ENCODE results near the gene MIER3. TPM values are rescaled to one million over a fixed set of nuclear protein-coding genes. Genes with fewer than 3 reads are reported as not detected.

The MIER3 gene
- total and polyA plus RNA-seq, 4 experiments from 2014 or later, result 5.5 to 32.8 (median 17.9) TPM

DNA sequence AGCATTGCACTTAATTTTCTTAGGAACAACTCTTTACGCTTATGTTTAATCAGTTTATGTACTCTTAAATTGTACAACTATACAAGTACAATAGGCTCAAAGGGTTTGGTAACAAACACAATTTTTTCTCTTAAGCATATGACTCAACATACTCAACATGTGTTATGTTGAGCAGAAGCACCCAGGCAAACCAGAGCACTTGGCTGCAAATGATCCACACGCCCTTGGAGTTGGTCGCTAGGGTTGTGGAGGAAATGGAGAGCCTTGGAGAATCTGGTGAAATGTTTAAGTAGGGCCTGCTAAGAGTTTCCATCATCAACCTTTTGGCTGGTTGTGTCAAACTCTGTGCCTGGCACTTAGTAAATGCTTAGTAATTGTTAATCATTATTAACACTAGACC, 25.1 kb upstream of the MIER3 start:
- ChIA-PET CTCF (ENCODE audit: partially characterized antibody) (no interaction called here), POLR2A (ENCODE audit: partially characterized antibody) (no interaction called here)
- H3K4me1 Mint-ChIP-seq, result no peaks in the 10 kb centered on the region
- Histone ChIP-seq H3K9me3 (ENCODE audit: control insufficient read depth in 1 of 2, low read length in 2 of 2) (no peaks in the 10 kb centered on the region), H3K36me3 (ENCODE audit: insufficient read depth, low read length) (no peaks in the 10 kb centered on the region), H3K4me1 (ENCODE audit: insufficient read depth, low read length) (no peaks in the 10 kb centered on the region), H3K27me3 (ENCODE audit: insufficient read depth, low read length) (no peaks in the 10 kb centered on the region), H3K27ac (ENCODE audit: low read depth, low read length) (no peak overlapping the region), H3K4me3 (ENCODE audit: low read length in 2 of 2) (no peak overlapping the region)
- peaks cover 1 to 3% of the 10 kb centered on the region in 2 donors for H3K27me3 Mint-ChIP-seq
- no peak overlapping the region for H3K27ac Mint-ChIP-seq
- intact Hi-C loops (cut with micrococcal nuclease), result no loop called here
- H3K36me3 Mint-ChIP-seq, result no peaks in the 10 kb centered on the region
- H3K9me3 Mint-ChIP-seq, result no peaks in the 10 kb centered on the region
- no peak for DNase-seq
- H3K4me3 Mint-ChIP-seq, result no peak overlapping the region

DNA sequence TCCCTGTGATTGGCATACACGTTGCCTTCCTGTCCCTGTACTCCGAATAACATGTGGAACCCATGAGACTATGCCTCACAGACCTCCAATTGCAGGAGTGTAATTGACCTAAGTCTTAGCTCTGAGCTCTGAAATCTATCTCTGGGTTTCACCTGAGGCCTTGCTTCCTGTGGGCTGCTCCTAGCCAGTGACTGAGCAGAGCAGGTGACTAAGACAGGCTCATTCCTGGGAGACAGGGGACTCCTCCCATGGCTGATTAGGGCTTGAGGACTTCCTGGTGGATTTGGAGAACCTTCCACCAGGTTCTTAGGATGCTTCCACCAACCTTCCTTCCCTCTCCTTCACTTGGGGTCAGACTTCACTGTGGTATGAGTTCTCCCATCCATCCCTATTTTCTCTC, 22.3 kb upstream of the MIER3 start:
- Mint-ChIP-seq H3K4me3 (no peak overlapping the region), H3K27ac (no peak overlapping the region), H3K4me1 (no peaks in the 10 kb centered on the region), H3K9me3 (no peaks in the 10 kb centered on the region), H3K36me3 (no peaks in the 10 kb centered on the region), H3K27me3 (peaks cover 1 to 3% of the 10 kb centered on the region in 2 donors)
- no peak for DNase-seq
- Histone ChIP-seq H3K27me3 (ENCODE audit: insufficient read depth, low read length) (no peaks in the 10 kb centered on the region), H3K27ac (ENCODE audit: low read depth, low read length) (no peak overlapping the region), H3K4me3 (ENCODE audit: low read length in 2 of 2) (no peak overlapping the region), H3K9me3 (ENCODE audit: control insufficient read depth in 1 of 2, low read length in 2 of 2) (no peaks in the 10 kb centered on the region), H3K4me1 (ENCODE audit: insufficient read depth, low read length) (no peaks in the 10 kb centered on the region), H3K36me3 (ENCODE audit: insufficient read depth, low read length) (no peaks in the 10 kb centered on the region)
- POLR2A ChIA-PET (ENCODE audit: partially characterized antibody), result no interaction called here
- intact Hi-C loops (cut with micrococcal nuclease), result no loop called here
- CTCF ChIA-PET (ENCODE audit: partially characterized antibody), result no interaction called here

DNA sequence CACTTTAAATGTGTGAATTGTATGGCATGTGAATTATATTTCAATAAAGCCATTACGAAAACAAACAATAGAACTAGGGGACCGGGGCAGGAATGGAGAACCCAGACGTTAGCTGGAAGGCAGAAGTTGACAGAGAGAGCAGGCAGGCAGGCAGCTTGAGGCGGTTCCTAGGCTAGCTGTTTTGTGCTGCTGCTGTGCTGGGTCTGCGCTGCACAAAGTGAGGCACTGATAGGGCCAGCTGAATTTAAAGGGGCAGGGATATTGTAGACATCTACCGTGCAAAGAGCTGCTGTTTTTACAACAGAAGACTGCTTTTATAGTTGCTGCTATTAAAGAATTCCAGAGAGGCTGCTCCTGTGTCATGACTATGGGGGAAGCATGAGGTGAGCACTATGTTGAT, 21.6 kb upstream of the MIER3 start:
- no peak overlapping the region for H3K4me3 ChIP-seq (ENCODE audit: low read length in 2 of 2)
- no peaks in the 10 kb centered on the region for H3K4me1 Mint-ChIP-seq
- POLR2A ChIA-PET (ENCODE audit: partially characterized antibody), result no interaction called here
- DNase-seq, result no peak
- H3K36me3 Mint-ChIP-seq, result no peaks in the 10 kb centered on the region
- no peak overlapping the region for H3K4me3 Mint-ChIP-seq
- H3K36me3 ChIP-seq (ENCODE audit: insufficient read depth, low read length), result no peaks in the 10 kb centered on the region
- no peak overlapping the region for H3K27ac ChIP-seq (ENCODE audit: low read depth, low read length)
- peaks cover 1 to 7% of the 10 kb centered on the region in 2 donors for H3K27me3 Mint-ChIP-seq
- no peaks in the 10 kb centered on the region for H3K4me1 ChIP-seq (ENCODE audit: insufficient read depth, low read length)
- H3K9me3 ChIP-seq (ENCODE audit: control insufficient read depth in 1 of 2, low read length in 2 of 2), result no peaks in the 10 kb centered on the region
- H3K9me3 Mint-ChIP-seq, result no peaks in the 10 kb centered on the region
- CTCF ChIA-PET (ENCODE audit: partially characterized antibody), result no interaction called here
- intact Hi-C loops (cut with micrococcal nuclease), result no loop called here
- no peaks in the 10 kb centered on the region for H3K27me3 ChIP-seq (ENCODE audit: insufficient read depth, low read length)
- H3K27ac Mint-ChIP-seq, result no peak overlapping the region

DNA sequence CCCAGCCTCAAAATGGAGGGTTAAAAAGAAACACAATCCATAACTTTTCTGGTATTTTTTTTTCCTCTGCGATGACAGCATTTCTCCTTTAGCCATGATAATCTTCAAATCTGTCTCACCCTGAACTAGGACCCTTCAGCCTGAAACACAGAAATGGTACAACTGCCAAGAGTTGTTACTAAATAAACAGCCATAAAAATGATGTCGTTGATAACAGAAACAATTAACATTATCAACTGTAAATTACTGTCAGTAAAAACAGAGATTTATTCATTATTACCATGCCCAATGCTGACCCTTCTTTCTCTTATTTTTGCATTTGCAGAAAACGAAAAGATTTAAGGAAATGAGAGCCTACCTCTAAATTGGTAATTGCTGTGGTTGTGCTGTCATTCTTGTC, 19.4 kb upstream of the MIER3 start:
- Histone ChIP-seq H3K4me1 (ENCODE audit: insufficient read depth, low read length) (no peaks in the 10 kb centered on the region), H3K27ac (ENCODE audit: low read depth, low read length) (no peak overlapping the region), H3K9me3 (ENCODE audit: control insufficient read depth in 1 of 2, low read length in 2 of 2) (no peaks in the 10 kb centered on the region), H3K4me3 (ENCODE audit: low read length in 2 of 2) (no peak overlapping the region), H3K36me3 (ENCODE audit: insufficient read depth, low read length) (no peaks in the 10 kb centered on the region), H3K27me3 (ENCODE audit: insufficient read depth, low read length) (no peaks in the 10 kb centered on the region)
- intact Hi-C loops (cut with micrococcal nuclease), result no loop called here
- Mint-ChIP-seq H3K4me3 (no peak overlapping the region), H3K4me1 (no peaks in the 10 kb centered on the region), H3K27me3 (peaks cover 7 to 8% of the 10 kb centered on the region in 2 donors), H3K9me3 (no peaks in the 10 kb centered on the region), H3K36me3 (no peaks in the 10 kb centered on the region), H3K27ac (no peak overlapping the region)
- ChIA-PET CTCF (ENCODE audit: partially characterized antibody) (no interaction called here), POLR2A (ENCODE audit: partially characterized antibody) (no interaction called here)
- no peak for DNase-seq

DNA sequence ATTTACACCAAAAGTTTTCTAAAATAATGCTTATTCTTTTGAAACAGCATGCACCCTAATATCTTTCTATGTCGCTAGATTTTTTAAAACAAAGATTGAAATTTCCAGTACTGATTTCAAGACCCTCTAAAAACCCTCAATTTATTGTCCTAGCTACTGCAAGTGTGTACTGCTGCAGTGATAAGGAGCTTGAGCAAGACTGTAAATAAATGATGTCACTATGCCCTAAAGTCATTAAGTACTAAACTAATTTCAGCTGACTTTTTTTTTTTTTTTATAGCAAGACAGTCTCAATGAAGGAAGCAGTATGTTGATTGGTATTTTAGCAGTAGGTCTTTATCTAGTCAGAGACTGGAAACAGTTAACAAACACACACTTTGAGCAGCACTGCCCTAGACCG, 12.2 kb upstream of the MIER3 start:
- Histone ChIP-seq H3K9me3 (ENCODE audit: control insufficient read depth in 1 of 2, low read length in 2 of 2) (no peaks in the 10 kb centered on the region), H3K4me1 (ENCODE audit: insufficient read depth, low read length) (no peaks in the 10 kb centered on the region), H3K4me3 (ENCODE audit: low read length in 2 of 2) (no peak overlapping the region), H3K36me3 (ENCODE audit: insufficient read depth, low read length) (no peaks in the 10 kb centered on the region), H3K27me3 (ENCODE audit: insufficient read depth, low read length) (no peaks in the 10 kb centered on the region), H3K27ac (ENCODE audit: low read depth, low read length) (no peak overlapping the region)
- H3K9me3 Mint-ChIP-seq, result no peaks in the 10 kb centered on the region
- no peaks in the 10 kb centered on the region for H3K4me1 Mint-ChIP-seq
- POLR2A ChIA-PET (ENCODE audit: partially characterized antibody), result interaction anchor here (0.8 kb wide), 1 partner anchor 10 kb away, joined by 3 read pairs; no protein-coding TSS in a partner anchor
- no peak for DNase-seq
- no peak overlapping the region for H3K27ac Mint-ChIP-seq
- no peaks in the 10 kb centered on the region for H3K36me3 Mint-ChIP-seq
- intact Hi-C loops (cut with micrococcal nuclease), result no loop called here
- no peak overlapping the region for H3K4me3 Mint-ChIP-seq
- peaks cover 23 to 28% of the 10 kb centered on the region in 2 donors for H3K27me3 Mint-ChIP-seq
- CTCF ChIA-PET (ENCODE audit: partially characterized antibody), result no interaction called here

DNA sequence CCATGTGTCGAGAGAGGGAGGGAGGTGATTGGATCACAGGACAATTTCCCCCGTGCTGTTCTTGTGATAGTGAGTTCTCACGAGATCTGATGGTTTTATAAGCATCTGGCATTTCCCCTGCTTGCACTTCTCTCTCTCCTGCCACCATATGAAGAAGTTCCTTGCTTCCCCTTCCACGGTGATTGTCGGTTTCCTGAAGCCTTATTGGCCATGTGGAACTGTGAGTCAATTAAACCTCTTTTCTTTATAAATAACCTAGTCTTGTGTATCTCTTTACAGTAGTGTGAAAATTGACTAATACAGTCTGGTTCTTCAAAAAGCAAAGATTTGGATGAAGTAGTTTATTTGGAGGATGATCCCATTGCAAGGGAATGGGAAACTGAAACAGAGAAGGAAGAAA, 11.3 kb upstream of the MIER3 start:
- Mint-ChIP-seq H3K27me3 (peaks cover 25 to 27% of the 10 kb centered on the region in 2 donors), H3K36me3 (no peaks in the 10 kb centered on the region)

DNA sequence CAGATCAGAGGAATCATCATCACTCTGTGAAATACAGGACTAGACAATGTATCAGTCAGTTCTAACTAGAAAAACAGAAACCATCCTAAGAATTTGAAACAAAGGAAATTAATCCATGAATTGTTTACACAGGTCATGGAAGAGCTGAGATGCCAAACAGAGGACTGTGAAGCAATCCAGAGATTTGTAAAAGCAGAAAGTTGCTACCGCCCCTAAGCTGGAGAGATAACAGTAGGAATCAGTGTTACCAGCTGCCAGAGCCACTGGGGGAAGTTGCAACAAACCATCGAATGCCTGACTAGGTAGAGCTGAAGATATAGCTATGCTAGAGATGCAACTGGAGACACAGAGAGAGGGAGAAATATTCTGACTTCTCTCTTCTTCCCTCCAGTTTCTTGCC, 10.4 kb upstream of the MIER3 start:
- Mint-ChIP-seq H3K9me3 (no peaks in the 10 kb centered on the region), H3K4me1 (no peaks in the 10 kb centered on the region), H3K27me3 (peaks cover 29% of the 10 kb centered on the region in 2 donors), H3K4me3 (no peak overlapping the region), H3K36me3 (no peaks in the 10 kb centered on the region), H3K27ac (no peak overlapping the region)
- ChIA-PET CTCF (ENCODE audit: partially characterized antibody) (interaction anchor here (0.7 to 1.4 kb wide), 3 partner anchors 9 to 176 kb away, joined by 3 to 5 read pairs (median 3); no protein-coding TSS in a partner anchor), POLR2A (ENCODE audit: partially characterized antibody) (no interaction called here)
- intact Hi-C loops (cut with micrococcal nuclease), result no loop called here
- Histone ChIP-seq H3K27ac (ENCODE audit: low read depth, low read length) (no peak overlapping the region), H3K9me3 (ENCODE audit: control insufficient read depth in 1 of 2, low read length in 2 of 2) (no peaks in the 10 kb centered on the region), H3K36me3 (ENCODE audit: insufficient read depth, low read length) (no peaks in the 10 kb centered on the region), H3K27me3 (ENCODE audit: insufficient read depth, low read length) (no peaks in the 10 kb centered on the region), H3K4me1 (ENCODE audit: insufficient read depth, low read length) (no peaks in the 10 kb centered on the region), H3K4me3 (ENCODE audit: low read length in 2 of 2) (no peak overlapping the region)
- DNase-seq, result no peak

More for the DNA sequence above, 11.3 kb upstream of the MIER3 start:
- H3K27ac ChIP-seq (ENCODE audit: low read depth, low read length), result no peak overlapping the region
- DNase-seq, result no peak
- no peak overlapping the region for H3K4me3 ChIP-seq (ENCODE audit: low read length in 2 of 2)
- no peaks in the 10 kb centered on the region for H3K4me1 Mint-ChIP-seq
- intact Hi-C loops (cut with micrococcal nuclease), result no loop called here
- H3K27ac Mint-ChIP-seq, result no peak overlapping the region
- POLR2A ChIA-PET (ENCODE audit: partially characterized antibody), result no interaction called here
- H3K9me3 Mint-ChIP-seq, result no peaks in the 10 kb centered on the region
- H3K4me3 Mint-ChIP-seq, result no peak overlapping the region
- no peaks in the 10 kb centered on the region for H3K9me3 ChIP-seq (ENCODE audit: control insufficient read depth in 1 of 2, low read length in 2 of 2)
- H3K4me1 ChIP-seq (ENCODE audit: insufficient read depth, low read length), result no peaks in the 10 kb centered on the region
- no peaks in the 10 kb centered on the region for H3K36me3 ChIP-seq (ENCODE audit: insufficient read depth, low read length)
- H3K27me3 ChIP-seq (ENCODE audit: insufficient read depth, low read length), result no peaks in the 10 kb centered on the region
- CTCF ChIA-PET (ENCODE audit: partially characterized antibody), result interaction anchor here (1.4 kb wide), 1 partner anchor 175 kb away, joined by 5 read pairs; no protein-coding TSS in a partner anchor

DNA sequence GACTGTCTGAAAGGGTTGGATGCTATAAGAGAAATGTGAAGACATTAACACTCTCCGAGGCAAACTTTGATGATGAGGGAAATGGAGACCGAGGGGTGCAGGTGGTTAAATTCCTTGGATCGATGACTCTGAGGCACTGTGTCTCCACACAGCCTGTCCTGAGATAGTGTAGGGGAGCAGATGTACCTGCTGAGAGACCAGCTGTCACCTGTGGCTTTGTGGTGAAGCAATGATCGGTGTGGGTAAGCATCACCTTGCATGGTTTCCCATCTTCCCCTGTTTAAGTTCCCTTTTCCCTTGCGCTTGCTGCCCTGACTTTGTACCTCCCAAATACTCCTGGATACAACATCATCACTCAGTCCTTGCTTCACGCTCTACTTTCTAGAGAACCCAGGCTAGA, 9.8 kb upstream of the MIER3 start:
- Histone ChIP-seq H3K9me3 (ENCODE audit: control insufficient read depth in 1 of 2, low read length in 2 of 2) (no peaks in the 10 kb centered on the region), H3K27ac (ENCODE audit: low read depth, low read length) (no peak overlapping the region), H3K4me1 (ENCODE audit: insufficient read depth, low read length) (no peaks in the 10 kb centered on the region), H3K27me3 (ENCODE audit: insufficient read depth, low read length) (no peaks in the 10 kb centered on the region), H3K36me3 (ENCODE audit: insufficient read depth, low read length) (no peaks in the 10 kb centered on the region), H3K4me3 (ENCODE audit: low read length in 2 of 2) (no peak overlapping the region)
- H3K36me3 Mint-ChIP-seq, result no peaks in the 10 kb centered on the region
- no peaks in the 10 kb centered on the region for H3K4me1 Mint-ChIP-seq
- H3K4me3 Mint-ChIP-seq, result no peak overlapping the region
- peaks cover 29% of the 10 kb centered on the region in 2 donors for H3K27me3 Mint-ChIP-seq
- ChIA-PET CTCF (ENCODE audit: partially characterized antibody) (interaction anchor here (1.1 to 1.7 kb wide), 3 partner anchors 8 to 176 kb away, joined by 3 to 5 read pairs (median 4); no protein-coding TSS in a partner anchor), POLR2A (ENCODE audit: partially characterized antibody) (interaction anchor here (1.3 kb wide), 1 partner anchor 11 kb away, joined by 5 read pairs; no protein-coding TSS in a partner anchor)
- no peaks in the 10 kb centered on the region for H3K9me3 Mint-ChIP-seq
- no peak for DNase-seq
- H3K27ac Mint-ChIP-seq, result no peak overlapping the region
- intact Hi-C loops (cut with micrococcal nuclease), result no loop called here

Data from CD4-positive, alpha-beta memory T cell (primary cell).